ENCODE results near the gene NFIA.

DNA sequence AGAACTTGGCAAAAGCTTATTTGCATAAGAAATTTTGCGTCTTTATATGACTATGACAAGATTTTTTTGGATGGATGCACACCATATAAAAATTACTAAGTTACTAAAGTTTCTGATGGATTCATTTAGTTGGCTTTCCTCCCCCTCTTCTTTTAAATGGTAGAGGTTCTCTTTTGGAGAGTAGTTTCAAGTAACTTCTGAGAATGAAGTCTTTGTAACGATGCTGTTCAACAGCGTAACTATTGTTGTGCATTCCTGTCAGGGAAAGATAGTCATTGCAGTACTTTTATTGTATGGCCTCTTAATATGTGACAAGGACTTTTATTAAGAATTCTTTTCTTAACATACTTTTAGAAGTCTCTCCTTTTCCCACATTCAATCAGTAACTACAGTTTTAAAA lies 16.0 kb downstream of the NFIA start:
- no peak for TF ChIP-seq CTCF (IDR thresholded peaks at IDR 0.05)
- no peak for TF ChIP-seq POLR2A (IDR thresholded peaks at IDR 0.05)

All from esophagus squamous epithelium (tissue), 4 donors.